ENCODE measurements around the gene SLC9C2. TPM values are rescaled to one million over a fixed set of nuclear protein-coding genes. Genes with fewer than 3 reads are reported as not detected.

The SLC9C2 gene
- total and polyA plus RNA-seq, 2 donors from 2014 or later = 0.52 to 0.72 TPM

GRCh38 chr1:173545688-173546087 lies 57.2 kb downstream of the SLC9C2 start:
- DNase-seq (no peak), FAIRE-seq (no peak)
- H3K9ac ChIP-seq (ENCODE audit: low read length in 3 of 3) = no peak overlapping the region
- H3K9me3 ChIP-seq (ENCODE audit: control insufficient read depth in 2 of 3, insufficient read depth in 1 of 3, low read length in 3 of 3) = no peaks in the 10 kb centered on the region
- no peak overlapping the region for H3K4me3 ChIP-seq (ENCODE audit: low read length in 3 of 3)
- H3K27ac ChIP-seq (ENCODE audit: low read depth in 2 of 2, low read length in 2 of 2) = no peak overlapping the region
- intact Hi-C loops (cut with DNase I) = no loop called here
- no peaks in the 10 kb centered on the region for H3K4me1 ChIP-seq (ENCODE audit: control insufficient read depth in 2 of 3, insufficient read depth in 2 of 3, low read depth in 1 of 3, low read length in 3 of 3)
- H3K27me3 ChIP-seq (ENCODE audit: control insufficient read depth, insufficient read depth, low read length) = no peaks in the 10 kb centered on the region
- no peaks in the 10 kb centered on the region for H3K36me3 ChIP-seq (ENCODE audit: control insufficient read depth in 2 of 3, insufficient read depth in 3 of 3, low read length in 3 of 3)
- TF ChIP-seq CTCF (IDR thresholded peaks at IDR 0.05; ENCODE audit: borderline replicate concordance, extremely low read depth, insufficient read depth) = no peak

- DNase-seq (no peak), FAIRE-seq (no peak)
- H3K27me3 ChIP-seq (ENCODE audit: control insufficient read depth, insufficient read depth, low read length) = no peaks in the 10 kb centered on the region
- H3K36me3 ChIP-seq (ENCODE audit: control insufficient read depth in 2 of 3, insufficient read depth in 3 of 3, low read length in 3 of 3) = no peaks in the 10 kb centered on the region
- intact Hi-C loops (cut with DNase I) = no loop called here
- H3K27ac ChIP-seq (ENCODE audit: low read depth in 2 of 2, low read length in 2 of 2) = no peak overlapping the region
- no peak overlapping the region for H3K4me3 ChIP-seq (ENCODE audit: low read length in 3 of 3)
- no peak overlapping the region for H3K9ac ChIP-seq (ENCODE audit: low read length in 3 of 3)
- TF ChIP-seq CTCF (IDR thresholded peaks at IDR 0.05; ENCODE audit: borderline replicate concordance, extremely low read depth, insufficient read depth) = no peak
- H3K4me1 ChIP-seq (ENCODE audit: control insufficient read depth in 2 of 3, insufficient read depth in 2 of 3, low read depth in 1 of 3, low read length in 3 of 3) = peaks cover 0 to 2% (median 0%) of the 10 kb centered on the region in 3 donors
- no peaks in the 10 kb centered on the region for H3K9me3 ChIP-seq (ENCODE audit: control insufficient read depth in 2 of 3, insufficient read depth in 1 of 3, low read length in 3 of 3)
These were observed 66.6 kb downstream of the SLC9C2 start for GRCh38 chr1:173536223-173536622.

DNA sequence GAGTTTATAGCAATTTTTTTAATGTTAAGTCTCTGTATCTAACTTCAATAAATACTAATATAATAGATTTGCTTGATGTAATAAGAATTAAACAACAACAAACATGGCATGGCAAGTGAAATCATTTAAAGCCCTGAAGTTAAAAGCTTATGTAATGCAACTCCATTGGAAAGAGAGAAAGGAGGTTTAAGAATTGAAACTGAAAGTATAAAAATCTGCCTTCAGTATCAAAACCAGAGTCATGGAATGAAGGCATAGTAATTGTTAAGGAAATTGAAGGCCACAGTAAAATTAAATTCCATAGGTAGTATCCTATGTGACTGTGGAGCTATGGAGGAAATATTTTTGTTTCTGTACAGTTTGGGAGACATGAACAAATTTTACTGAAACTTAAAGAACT lies 70.6 kb downstream of the SLC9C2 start:
- H3K9ac ChIP-seq (ENCODE audit: low read length in 3 of 3) = no peak overlapping the region
- TF ChIP-seq CTCF (IDR thresholded peaks at IDR 0.05; ENCODE audit: borderline replicate concordance, extremely low read depth, insufficient read depth) = no peak
- intact Hi-C loops (cut with DNase I) = no loop called here
- FAIRE-seq = peak; percentile 37
- H3K27ac ChIP-seq (ENCODE audit: low read depth in 2 of 2, low read length in 2 of 2) = no peak overlapping the region
- no peaks in the 10 kb centered on the region for H3K9me3 ChIP-seq (ENCODE audit: control insufficient read depth in 2 of 3, insufficient read depth in 1 of 3, low read length in 3 of 3)
- peaks cover 0 to 2% (median 0%) of the 10 kb centered on the region in 3 donors for H3K4me1 ChIP-seq (ENCODE audit: control insufficient read depth in 2 of 3, insufficient read depth in 2 of 3, low read depth in 1 of 3, low read length in 3 of 3)
- DNase-seq = no peak
- H3K36me3 ChIP-seq (ENCODE audit: control insufficient read depth in 2 of 3, insufficient read depth in 3 of 3, low read length in 3 of 3) = no peaks in the 10 kb centered on the region
- H3K27me3 ChIP-seq (ENCODE audit: control insufficient read depth, insufficient read depth, low read length) = no peaks in the 10 kb centered on the region
- peak overlapping the region in 2 of 3 donors; percentile 8 to 27 for H3K4me3 ChIP-seq (ENCODE audit: low read length in 3 of 3)

All from kidney (tissue), 14 donors.